ENCODE data around the gene TNS4.

Gene TNS4

DNA sequence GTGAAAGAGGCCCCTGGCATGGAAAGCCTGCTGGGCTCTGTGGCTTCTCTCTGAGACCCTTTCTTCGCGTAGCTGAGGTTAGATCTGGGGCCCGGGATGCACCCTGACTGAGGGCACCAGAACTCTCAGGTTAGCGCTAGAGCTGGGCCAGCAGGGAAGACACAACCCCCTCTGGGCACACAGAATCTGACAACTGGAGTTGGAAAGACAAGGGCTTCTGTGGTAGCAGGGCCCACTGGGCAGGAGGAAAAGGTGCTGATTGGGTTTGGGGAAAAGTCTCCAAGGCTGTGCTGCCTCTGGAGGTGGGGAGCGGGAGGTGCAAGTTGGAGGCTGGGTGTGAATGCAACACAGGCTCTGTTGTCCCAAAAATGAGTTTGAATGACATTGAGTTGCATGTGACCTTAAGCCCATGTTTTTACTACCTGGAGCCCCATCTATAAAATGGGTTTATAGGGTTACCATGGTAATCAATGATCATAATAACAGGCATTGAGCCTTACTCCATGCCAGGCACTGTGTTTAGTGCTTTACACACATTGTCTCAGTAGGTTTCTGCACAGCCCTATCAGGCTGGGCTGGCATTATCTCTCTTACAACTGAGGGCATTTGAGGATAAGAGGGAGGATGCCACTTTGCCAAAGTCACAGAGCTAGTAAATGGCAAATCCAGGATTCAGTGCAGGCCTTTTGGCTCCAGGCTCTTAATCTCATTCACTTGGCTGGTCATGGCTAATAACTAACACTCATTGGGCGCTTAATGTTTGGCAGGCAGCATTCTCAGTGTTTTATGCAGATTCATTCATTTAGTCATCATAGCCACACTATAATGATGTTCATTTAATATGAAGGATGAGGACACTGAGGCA is 67.6 kb downstream of the TNS4 start:
- peak; percentile 44 for DNase-seq (ENCODE audit: low spot score)

- no peak for DNase-seq (ENCODE audit: low spot score)
Measured at GRCh38 chr17:40432864-40433528, 68.4 kb downstream of the TNS4 start.

- no peak for DNase-seq (ENCODE audit: low spot score)
Measured at GRCh38 chr17:40431231-40431602, 70.2 kb downstream of the TNS4 start.

DNA sequence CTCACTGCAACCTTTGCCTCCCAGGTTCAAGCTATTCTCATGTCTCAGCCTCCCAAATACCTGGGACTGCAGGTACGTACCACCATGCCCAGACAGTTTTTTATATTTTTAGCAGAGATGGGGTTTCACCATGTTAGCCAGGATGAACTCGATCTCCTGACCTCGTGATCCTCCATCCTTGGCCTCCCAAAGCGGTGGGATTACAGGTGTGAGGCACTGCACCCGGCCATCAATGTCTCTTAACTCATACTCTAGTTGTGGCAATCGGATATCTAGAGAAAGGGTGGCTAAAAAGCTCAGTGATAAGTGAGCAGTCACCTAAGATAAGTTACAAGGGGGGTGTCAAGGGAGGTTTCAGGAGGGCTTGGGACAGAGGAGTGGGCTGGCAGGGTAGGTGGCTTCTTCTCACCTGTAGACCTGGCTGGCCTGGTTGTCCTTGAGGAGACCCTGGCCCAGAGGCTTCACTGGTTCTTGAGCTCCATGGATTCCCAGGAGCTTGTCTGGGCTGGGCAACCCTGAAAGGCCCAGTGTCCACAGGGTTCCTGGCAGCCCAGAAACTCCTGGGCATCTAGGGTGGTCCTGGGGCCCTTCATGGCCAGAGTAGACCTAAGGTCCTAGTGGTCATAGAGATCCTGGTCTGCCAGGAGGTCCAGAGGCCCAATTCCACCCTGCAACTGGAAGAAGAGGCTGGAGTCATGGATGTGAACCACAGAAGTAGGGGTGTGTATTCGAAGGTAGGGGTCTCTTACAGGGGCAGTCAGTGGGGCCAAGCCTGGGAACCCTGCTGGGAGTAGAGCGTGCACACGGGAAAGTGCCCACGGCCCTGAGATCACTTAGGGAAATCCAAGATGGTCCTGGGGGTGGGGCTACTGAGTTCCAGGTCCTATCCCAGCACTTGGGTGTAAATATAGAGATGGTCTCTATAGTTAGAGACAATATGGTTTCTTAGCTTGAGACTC is 70.9 kb downstream of the TNS4 start:
- DNase-seq (ENCODE audit: low spot score): no peak

- no peak for DNase-seq (ENCODE audit: low spot score)
Measured at GRCh38 chr17:40427002-40427491, 74.4 kb downstream of the TNS4 start.

Data from NAMALWA (cell line).